Fibroblast of lung (primary cell): ENCODE measurements around the gene JAZF1. TPM values are rescaled to one million over a fixed set of nuclear protein-coding genes. Genes with fewer than 3 reads are reported as not detected.

ENCODE experiments used
- DNase-seq, 2 donors: peaks; one replicate each; pipeline versions ENCODE4 v3.0.0 to v3.0.0-alpha.2; 2010; ENCODE audit warnings: low read depth in 2 of 2
- H2AFZ ChIP-seq: 2 replicates; pipeline ENCODE4 v1.5.1; 2012; ENCODE audit warnings: low read length, control low read depth, inconsistent platforms
- H3K27ac ChIP-seq: 2 replicates; pipeline ENCODE4 v1.5.1; 2011; ENCODE audit warnings: low read length, control low read depth; ENCODE audit not compliant: insufficient read depth
- H3K27me3 ChIP-seq: 2 replicates; pipeline ENCODE4 v1.5.1; 2011; ENCODE audit warnings: mild to moderate bottlenecking, low read length; ENCODE audit not compliant: control insufficient read depth, insufficient read depth
- H3K36me3 ChIP-seq: 2 replicates; pipeline ENCODE4 v1.5.1; 2011; ENCODE audit warnings: low read length; ENCODE audit not compliant: control insufficient read depth, insufficient read depth
- H3K4me1 ChIP-seq: 2 replicates; pipeline ENCODE4 v1.5.1; 2011; ENCODE audit warnings: low read length; ENCODE audit not compliant: control insufficient read depth, insufficient read depth; ENCODE audit errors: extremely low read depth
- H3K4me2 ChIP-seq: 2 replicates; pipeline ENCODE4 v1.5.1; 2011; ENCODE audit warnings: low read length, control low read depth; ENCODE audit not compliant: insufficient read depth; ENCODE audit errors: extremely low read depth
- H3K4me3 ChIP-seq, 4 experiments: fragments of 200-600 bp in 1 of 4; sonication (generic) in 1 of 4; replicated peaks in 1 of 4; 2 replicates each; pipeline ENCODE4 v1.5.1; 2011 to 2016; ENCODE audit warnings: low read length in 4 of 4, low read depth in 3 of 4, mild to moderate bottlenecking in 3 of 4, control low read depth in 2 of 4, inconsistent platforms in 1 of 4, mixed read lengths in 1 of 4; ENCODE audit not compliant: insufficient read depth in 1 of 4; ENCODE audit errors: control extremely low read depth in 1 of 4
- H3K79me2 ChIP-seq: 2 replicates; pipeline ENCODE4 v1.5.1; 2012; ENCODE audit warnings: mild to moderate bottlenecking, low read length, inconsistent platforms; ENCODE audit not compliant: control insufficient read depth, insufficient read depth
- H3K9ac ChIP-seq: 2 replicates; pipeline ENCODE4 v1.5.1; 2011; ENCODE audit warnings: mild to moderate bottlenecking, low read length, control low read depth; ENCODE audit not compliant: insufficient read depth
- H3K9me3 ChIP-seq: 2 replicates; pipeline ENCODE4 v1.5.1; 2012; ENCODE audit warnings: low read depth, low read length; ENCODE audit not compliant: control insufficient read depth, insufficient read depth
- H4K20me1 ChIP-seq: 2 replicates; pipeline ENCODE4 v1.5.1; 2011; ENCODE audit warnings: low read length; ENCODE audit not compliant: control insufficient read depth, insufficient read depth; ENCODE audit errors: extremely low read depth
- CTCF ChIP-seq, 2 donors: IDR thresholded peaks in 1 of 2; conservative IDR thresholded peaks in 1 of 2; 1 replicate in 1 of 2; 2 replicates in 1 of 2; pipeline ENCODE4 v1.5.1; 2011 to 2012; ENCODE audit warnings: low read length in 2 of 2, control low read depth in 1 of 2, inconsistent platforms in 1 of 2, low read depth in 1 of 2, mild to moderate bottlenecking in 1 of 2
- EZH2 ChIP-seq: IDR thresholded peaks from 2 replicates; pipeline ENCODE4 v1.5.1; 2012; ENCODE audit warnings: low read length, control low read depth, mild to moderate bottlenecking; ENCODE audit errors: missing control alignments
- polyA plus RNA-seq, 2 donors: library from polyadenylated mRNA; depleted of rRNA in 1 of 2; stranded (reverse) in 1 of 2; unstranded in 1 of 2; fragments of >200 nt; gene quantifications; 2 replicates each; pipeline ENCODE4 v1.2.1, GENCODE V29; 2011 to 2012; ENCODE audit warnings: missing spikeins in 1 of 2
- total RNA-seq: library from RNA; depleted of rRNA; stranded (reverse); fragments of >200 nt; gene quantifications from 2 replicates; pipeline ENCODE4 v1.2.1, GENCODE V29; 2014

JAZF1 gene
- total and polyA plus RNA-seq, 2 donors (not counting 1 experiment from before 2014, with no cell fraction given), result 9.1 to 9.3 TPM

DNA sequence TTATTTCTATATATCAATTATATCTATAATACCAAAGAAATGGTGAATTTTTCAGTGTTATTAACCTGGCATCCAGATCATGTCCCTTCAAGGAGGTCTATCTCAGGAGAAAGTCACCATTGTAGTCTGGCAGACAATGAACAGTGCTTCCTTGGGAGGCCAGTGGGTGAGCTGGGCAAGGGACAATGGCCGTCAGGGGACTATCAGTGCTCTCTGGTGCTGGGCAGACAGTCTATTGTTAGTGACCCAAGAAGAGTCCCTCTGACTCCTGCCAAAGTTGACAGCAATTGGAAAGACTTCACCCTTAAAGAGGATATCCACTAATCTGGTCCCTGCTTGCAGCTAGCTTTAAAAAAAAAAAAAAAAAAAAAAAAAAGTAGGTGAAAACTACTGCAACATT, 7.1 kb downstream of the JAZF1 start:
- Histone ChIP-seq H3K27ac (no peak overlapping the region), H3K79me2 (peaks cover 20% of the 10 kb centered on the region), H3K4me1 (peaks cover 4% of the 10 kb centered on the region), H3K4me2 (no peak overlapping the region), H3K4me3 (no peak overlapping the region), H3K9me3 (no peaks in the 10 kb centered on the region), H3K36me3 (no peaks in the 10 kb centered on the region), H3K9ac (no peak overlapping the region), H2AFZ (no peak overlapping the region), H4K20me1 (no peaks in the 10 kb centered on the region), H3K27me3 (no peaks in the 10 kb centered on the region)
- TF ChIP-seq EZH2, result no peak
- TF ChIP-seq CTCF (conservative IDR thresholded peaks at IDR 0.05 in 1 of 2, IDR thresholded peaks at IDR 0.05 in 1 of 2; ENCODE audit: low read depth in 1 of 2, low read length in 2 of 2), result no peak
- no peak for DNase-seq

DNA sequence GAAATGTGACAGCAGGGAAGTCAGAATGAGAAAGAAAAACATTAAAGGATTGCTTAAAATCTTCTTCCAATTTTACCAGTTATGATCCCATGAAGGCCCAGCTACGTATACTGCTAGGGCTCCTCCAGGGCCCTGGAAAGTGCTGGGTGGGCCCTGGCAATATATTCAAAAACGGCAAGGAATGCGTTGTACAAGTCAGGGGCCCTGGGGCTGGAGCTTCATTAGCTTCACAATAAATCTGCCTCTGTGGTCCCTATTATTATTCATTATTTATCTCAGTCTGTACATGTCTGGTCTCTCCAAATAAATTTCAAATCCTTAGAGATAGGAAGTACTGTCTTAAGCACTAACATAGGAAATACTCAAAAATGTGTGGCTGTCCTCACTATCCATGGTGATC, 7.6 kb downstream of the JAZF1 start:
- Histone ChIP-seq H3K4me3 (no peak overlapping the region), H3K36me3 (no peaks in the 10 kb centered on the region), H3K27me3 (no peaks in the 10 kb centered on the region), H3K79me2 (peaks cover 20% of the 10 kb centered on the region), H3K4me2 (no peak overlapping the region), H3K4me1 (peaks cover 6% of the 10 kb centered on the region), H4K20me1 (no peaks in the 10 kb centered on the region), H3K9ac (no peak overlapping the region), H2AFZ (no peak overlapping the region), H3K27ac (no peak overlapping the region), H3K9me3 (no peaks in the 10 kb centered on the region)
- no peak for DNase-seq
- TF ChIP-seq CTCF (conservative IDR thresholded peaks at IDR 0.05 in 1 of 2, IDR thresholded peaks at IDR 0.05 in 1 of 2; ENCODE audit: low read depth in 1 of 2, low read length in 2 of 2) (no peak), EZH2 (no peak)

- Histone ChIP-seq H3K9me3 (no peaks in the 10 kb centered on the region), H3K4me1 (peaks cover 10% of the 10 kb centered on the region), H3K9ac (no peak overlapping the region), H3K4me2 (no peak overlapping the region), H3K27ac (no peak overlapping the region), H3K79me2 (peaks cover 15% of the 10 kb centered on the region), H3K36me3 (no peaks in the 10 kb centered on the region), H3K27me3 (no peaks in the 10 kb centered on the region), H2AFZ (no peak overlapping the region), H4K20me1 (no peaks in the 10 kb centered on the region), H3K4me3 (no peak overlapping the region)
- DNase-seq, result no peak
- TF ChIP-seq CTCF (conservative IDR thresholded peaks at IDR 0.05 in 1 of 2, IDR thresholded peaks at IDR 0.05 in 1 of 2; ENCODE audit: low read depth in 1 of 2, low read length in 2 of 2) (no peak), EZH2 (no peak)
Observed at GRCh38 chr7:28170701-28171100, 9.9 kb downstream of the JAZF1 start.
